ENCODE data around the gene SIPA1L2.

The SIPA1L2 gene

DNA sequence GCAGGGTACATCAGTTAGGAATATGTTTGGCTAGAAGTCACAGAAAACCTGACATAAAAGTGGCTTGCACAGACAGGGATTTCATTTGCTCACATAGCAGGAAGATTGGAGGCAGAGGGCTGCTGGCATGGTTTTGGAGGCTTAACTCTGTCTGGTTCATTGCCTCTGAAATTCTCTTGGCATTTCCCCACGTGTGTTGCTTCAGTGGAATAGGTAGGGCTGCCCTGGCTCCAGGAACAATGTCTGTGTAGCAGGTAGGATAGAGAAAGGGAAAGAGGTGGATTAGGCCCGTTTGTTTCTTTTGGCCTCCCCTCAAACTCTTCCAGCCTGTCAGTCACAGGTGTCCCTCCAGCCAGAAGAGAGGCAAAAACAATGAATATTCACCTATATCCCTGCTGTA is 20.5 kb upstream of the SIPA1L2 start:
- DNase-seq (ENCODE audit: low read depth in 4 of 4, low spot score in 1 of 4) = no peak

GRCh38 chr1:232648316-232648715 is 18.4 kb upstream of the SIPA1L2 start:
- DNase-seq (ENCODE audit: low read depth in 4 of 4, low spot score in 1 of 4) = no peak

DNA sequence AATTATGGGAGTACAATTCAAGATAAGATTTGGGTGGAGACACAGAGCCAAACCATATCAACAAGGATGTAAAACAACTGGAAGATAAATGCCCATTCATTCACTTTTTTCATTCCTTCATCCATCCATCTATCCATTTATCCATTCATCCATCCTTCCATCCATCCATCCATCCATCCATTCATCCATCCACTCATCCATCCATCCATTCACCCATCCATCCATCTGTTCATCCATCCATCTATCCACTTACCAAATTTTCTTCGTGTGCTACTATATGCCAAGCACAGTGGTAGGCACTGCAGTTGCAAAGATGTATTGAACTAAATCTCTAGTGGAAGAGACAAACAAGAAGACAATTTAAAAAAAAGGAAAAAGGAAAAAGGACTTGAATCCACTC is 14.3 kb upstream of the SIPA1L2 start:
- DNase-seq (ENCODE audit: low read depth in 4 of 4, low spot score in 1 of 4) = no peak

- DNase-seq (ENCODE audit: low read depth in 4 of 4, low spot score in 1 of 4) = no peak
Observed at GRCh38 chr1:232643251-232643650, 13.3 kb upstream of the SIPA1L2 start.

DNA sequence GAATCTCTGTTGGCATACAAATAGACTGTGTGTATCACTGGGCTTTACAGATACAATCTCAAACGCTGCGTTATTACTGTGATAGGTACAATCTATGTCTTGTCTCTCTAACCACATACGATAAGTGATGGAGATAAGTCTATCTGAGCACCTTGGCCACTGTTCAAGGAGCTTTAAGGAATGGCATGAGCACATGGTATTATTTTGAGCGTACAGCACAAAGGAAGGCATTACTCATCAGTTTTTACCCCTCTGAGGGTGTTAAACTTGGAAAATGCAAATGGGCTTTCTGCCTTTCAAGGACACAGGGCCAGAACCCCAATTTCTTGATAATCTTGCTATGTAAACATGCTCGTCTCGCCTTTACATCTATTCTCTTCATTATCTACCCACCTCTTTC is 11.6 kb upstream of the SIPA1L2 start:
- no peak for DNase-seq (ENCODE audit: low read depth in 4 of 4, low spot score in 1 of 4)

GRCh38 chr1:232636799-232637198 is 6.9 kb upstream of the SIPA1L2 start:
- no peak for DNase-seq (ENCODE audit: low read depth in 4 of 4, low spot score in 1 of 4)

DNA sequence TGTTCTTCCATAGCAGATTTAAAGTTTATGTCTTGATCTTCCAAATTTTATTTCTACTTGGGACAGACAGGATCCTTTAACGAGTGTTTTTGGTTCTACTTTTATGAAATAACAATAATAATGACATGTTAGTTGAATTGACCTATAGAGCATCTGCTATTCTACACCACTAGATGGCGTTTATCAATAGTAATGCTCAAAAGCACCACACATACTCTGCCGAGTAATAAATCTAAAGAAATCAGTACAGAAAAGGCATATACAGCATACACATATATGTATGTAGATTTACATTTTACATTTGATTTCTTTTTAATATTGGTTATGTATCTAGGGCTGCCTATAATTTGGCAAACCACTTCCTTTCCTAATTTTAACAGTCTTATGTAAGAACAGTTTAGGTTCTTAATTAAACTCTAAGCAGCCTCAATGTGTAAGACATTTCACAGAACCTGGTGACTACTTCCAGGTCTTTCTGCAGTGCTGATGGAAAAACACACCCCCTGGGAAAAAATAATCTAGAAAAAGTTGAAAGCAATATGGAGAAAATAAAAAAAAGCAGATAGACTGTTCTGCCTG is 5.9 kb upstream of the SIPA1L2 start:
- DNase-seq (ENCODE audit: low read depth in 4 of 4, low spot score in 1 of 4) = no peak

DNA sequence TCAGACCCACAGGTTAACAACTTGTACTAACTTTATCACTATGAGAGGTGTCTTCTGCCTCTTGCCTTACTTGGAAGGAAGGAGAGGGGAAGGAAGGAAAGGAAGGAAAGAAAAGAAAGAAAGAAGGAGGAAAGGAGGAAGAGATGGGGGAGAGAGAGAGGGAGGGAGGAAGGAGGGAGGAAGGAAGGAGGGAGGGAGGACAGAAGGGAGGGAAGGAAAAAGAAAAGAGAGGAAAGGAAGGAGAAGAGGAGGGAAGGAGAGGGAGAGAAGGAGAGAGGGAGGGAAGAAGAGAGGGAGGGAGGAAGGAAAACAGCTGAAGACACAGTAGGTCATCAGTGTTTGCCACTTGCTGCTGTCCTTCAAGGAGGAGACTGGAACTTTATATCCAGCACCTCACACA is 5.3 kb upstream of the SIPA1L2 start:
- DNase-seq (ENCODE audit: low read depth in 4 of 4, low spot score in 1 of 4) = no peak

DNA sequence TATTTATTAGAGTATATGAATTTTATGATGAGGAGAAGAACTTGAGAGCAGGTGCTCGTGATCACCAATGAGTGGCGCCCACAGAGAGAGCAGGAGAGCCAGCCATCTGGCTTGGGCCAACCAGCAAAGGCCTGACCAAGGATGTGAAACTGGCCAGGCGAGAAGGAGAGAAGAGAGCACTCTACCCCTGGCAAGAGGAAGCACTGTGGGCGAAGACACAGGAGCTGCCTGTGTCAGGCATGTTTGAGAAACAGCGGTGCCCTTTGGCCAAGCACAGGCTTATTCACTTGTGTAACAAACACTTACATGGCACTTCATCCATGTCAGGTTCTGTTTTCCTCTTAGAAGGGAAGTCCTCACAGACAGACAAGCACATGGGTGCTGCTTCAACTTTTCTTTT is 4.2 kb upstream of the SIPA1L2 start:
- no peak for DNase-seq (ENCODE audit: low read depth in 4 of 4, low spot score in 1 of 4)

DNA sequence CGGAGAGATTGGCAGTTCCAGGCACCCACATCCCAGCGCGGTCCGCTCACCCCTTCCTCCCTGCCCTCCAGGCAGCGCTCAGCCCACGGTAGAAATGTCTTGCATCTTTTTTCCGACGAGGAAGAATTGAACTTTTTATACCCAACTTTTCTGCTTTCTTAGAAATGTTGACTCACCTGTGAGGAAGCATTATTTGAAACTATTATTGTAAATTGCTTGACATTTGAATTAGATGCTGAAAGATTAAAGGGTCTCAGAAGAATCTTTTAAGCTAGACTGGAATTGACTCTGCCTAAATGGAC is 912 bp upstream of the SIPA1L2 start:
- no peak for DNase-seq (ENCODE audit: low read depth in 4 of 4, low spot score in 1 of 4)

DNA sequence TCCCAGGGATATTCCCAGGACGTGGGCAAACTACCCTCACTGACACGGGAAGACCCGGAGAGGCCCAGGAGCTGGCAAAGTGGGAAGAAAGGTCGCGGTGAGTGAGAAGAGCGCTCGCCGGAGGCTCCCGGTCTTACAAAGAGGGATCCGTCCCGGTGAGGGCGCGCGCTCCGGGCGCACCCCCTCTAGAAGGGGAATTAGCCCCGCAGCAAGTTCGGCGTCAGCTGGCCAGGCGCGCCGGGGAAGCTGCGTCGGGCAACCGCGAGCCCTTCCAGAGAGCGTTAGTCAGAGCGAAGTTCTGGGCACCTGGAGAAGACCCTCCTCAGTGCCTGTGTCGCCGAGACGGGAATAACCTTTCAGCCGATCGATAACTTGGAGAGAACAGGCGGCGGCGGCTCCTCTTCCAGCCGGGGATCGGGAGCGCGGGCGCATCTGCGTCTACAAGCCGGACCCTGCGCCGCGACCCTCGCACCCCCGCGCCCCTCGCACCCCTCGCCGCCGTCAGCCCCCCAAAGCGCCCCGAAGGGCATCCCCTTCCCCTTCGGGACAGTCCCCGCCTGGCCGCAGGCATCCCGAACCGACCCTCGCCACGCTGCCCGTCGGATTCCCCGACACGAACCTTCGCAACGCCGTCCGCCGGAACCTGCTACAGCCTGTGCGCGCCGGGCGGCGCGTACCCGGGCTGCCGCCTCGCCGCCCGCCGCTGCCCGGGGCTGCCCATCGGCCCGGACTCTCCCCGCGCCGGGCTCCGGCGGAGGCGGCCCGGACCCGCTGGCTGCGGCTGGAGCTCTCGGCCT is 485 bp downstream of the SIPA1L2 start:
- peak in 2 of 4 experiments; percentile 5 to 7 for DNase-seq (ENCODE audit: low read depth in 4 of 4, low spot score in 1 of 4)

DNA sequence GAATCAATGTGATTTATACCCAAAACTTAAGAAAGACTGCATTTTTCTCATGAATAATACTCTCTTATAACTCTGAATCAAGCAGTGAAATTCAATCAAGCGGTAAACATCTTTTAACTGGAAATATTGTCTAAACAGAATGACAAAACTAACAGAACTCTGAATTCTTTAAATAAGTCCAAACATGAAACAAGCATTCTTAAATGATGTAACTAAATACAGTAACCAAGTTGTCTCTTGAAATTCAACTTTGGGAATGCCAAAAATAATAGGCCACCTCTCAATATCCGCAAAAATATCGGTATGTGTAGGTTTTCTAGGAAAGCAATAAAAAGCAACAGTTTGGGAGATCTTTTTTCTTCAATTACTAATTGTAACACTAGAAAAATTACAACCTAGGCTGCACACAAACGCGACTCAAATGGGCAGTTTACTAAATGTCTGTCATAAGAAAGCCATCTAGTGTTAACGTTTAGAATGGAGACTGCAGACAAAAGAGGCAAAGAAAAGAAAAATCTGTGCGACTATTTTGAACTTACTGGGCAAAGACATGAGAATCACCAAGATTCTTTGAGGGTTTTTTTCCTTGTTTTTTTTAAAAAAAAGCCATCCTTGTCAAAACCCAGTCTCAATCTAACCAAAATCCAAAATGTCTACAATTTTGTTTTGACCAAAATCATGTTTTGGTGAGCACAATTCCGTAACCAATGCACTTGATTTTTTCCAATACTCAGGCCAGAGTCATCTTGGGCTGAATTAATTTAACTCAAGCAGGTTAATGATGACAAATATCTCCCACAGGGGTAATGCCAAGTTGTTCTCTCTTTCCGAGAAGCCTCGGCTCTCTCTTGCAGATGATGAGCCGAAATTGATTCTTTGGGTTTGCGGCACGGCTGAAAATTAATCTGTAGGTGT is 1.3 kb downstream of the SIPA1L2 start:
- no peak for DNase-seq (ENCODE audit: low read depth in 4 of 4, low spot score in 1 of 4)

- no peak for DNase-seq (ENCODE audit: low read depth in 4 of 4, low spot score in 1 of 4)
Observed at GRCh38 chr1:232627645-232628334, 2.1 kb downstream of the SIPA1L2 start.

DNA sequence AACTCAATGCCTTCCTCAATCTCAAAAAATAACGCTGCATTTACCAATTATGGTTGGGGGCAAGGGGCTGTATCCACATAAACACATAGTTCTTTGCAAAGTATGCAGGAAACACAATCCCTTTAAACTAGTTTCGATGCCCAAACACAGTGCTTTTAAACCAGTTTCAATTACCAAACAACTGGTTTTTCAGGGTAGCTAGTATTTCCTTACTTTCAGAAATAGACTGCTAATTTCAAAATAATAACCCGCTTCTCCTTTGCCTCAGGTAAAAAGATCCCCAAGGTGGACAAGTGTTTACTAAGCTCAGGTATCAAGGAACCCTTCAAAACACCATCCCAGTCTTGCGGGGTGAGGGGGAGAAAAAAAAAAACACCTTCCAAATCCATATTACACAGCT is 2.8 kb downstream of the SIPA1L2 start:
- DNase-seq (ENCODE audit: low read depth in 4 of 4, low spot score in 1 of 4) = no peak

GRCh38 chr1:232626452-232626851 is 3.5 kb downstream of the SIPA1L2 start:
- no peak for DNase-seq (ENCODE audit: low read depth in 4 of 4, low spot score in 1 of 4)

DNA sequence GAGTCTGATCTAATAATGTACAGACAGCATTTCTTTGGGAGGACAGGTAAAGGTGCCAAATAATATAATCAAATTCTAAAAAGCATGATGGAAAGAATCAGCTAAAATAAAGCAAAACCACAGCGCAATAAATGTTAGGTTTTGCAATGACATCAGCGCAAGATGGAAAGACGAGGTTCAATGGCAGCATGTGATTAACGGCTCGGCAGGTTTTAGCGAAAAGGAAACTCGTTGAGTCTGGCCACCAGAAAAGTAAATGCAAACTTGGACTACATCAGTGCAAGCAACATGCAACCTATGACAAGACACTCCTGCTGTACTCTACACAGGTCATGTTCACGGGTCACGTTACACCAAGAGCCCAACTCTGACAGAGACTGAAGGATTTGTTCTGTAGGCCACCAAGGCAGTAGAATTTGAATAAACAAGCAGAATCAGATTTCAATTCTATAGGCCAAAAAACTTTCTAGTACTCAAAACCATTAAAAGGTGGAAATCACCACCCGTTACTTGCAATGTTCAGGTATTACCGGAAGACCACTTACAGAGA is 4.5 kb downstream of the SIPA1L2 start:
- no peak for DNase-seq (ENCODE audit: low read depth in 4 of 4, low spot score in 1 of 4)

GRCh38 chr1:232624546-232625281 is 5.2 kb downstream of the SIPA1L2 start:
- DNase-seq (ENCODE audit: low read depth in 4 of 4, low spot score in 1 of 4) = no peak

GRCh38 chr1:232622981-232623380 is 7.0 kb downstream of the SIPA1L2 start:
- no peak for DNase-seq (ENCODE audit: low read depth in 4 of 4, low spot score in 1 of 4)

- DNase-seq (ENCODE audit: low read depth in 4 of 4, low spot score in 1 of 4) = no peak
Observed at GRCh38 chr1:232622378-232622777, 7.6 kb downstream of the SIPA1L2 start.

DNA sequence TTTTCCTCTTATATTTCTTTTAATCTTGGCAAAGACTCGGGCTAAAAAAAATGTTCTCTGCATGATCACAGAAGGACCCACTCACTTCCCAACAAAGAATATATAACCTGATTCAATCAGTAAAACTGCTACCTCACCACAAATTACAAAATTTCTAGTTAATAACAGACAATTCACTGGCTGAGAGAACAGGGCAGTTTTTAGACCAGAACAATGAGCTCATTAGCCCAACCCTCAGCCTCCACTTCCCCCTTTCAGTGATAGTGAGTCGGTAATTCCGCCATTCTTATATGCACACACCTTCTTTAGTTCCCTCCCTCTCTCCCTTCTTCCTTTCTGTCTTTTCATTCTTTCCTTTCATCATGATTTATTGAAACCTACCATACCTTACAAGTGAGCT is 8.9 kb downstream of the SIPA1L2 start:
- DNase-seq (ENCODE audit: low read depth in 4 of 4, low spot score in 1 of 4) = no peak
